H1 (cell line): ENCODE measurements around the gene ARHGEF7. TPM values are rescaled to one million over a fixed set of nuclear protein-coding genes. Genes with fewer than 3 reads are reported as not detected.

Source experiments
- CBX8 ChIP-seq: fragments of 300-800, 300-1000 bp; sonication (generic); IDR thresholded peaks from 2 replicates; pipeline ENCODE4 v1.7.1; 2016; ENCODE audit warnings: low read depth, low read length, borderline replicate concordance
- E2F6 ChIP-seq: IDR thresholded peaks from 2 replicates; pipeline ENCODE4 v1.6.1; 2012; ENCODE audit warnings: inconsistent platforms
- HDAC2 ChIP-seq, 2 experiments: fragments of 300-600 bp in 1 of 2; sonication (generic) in 1 of 2; IDR thresholded peaks; 2 replicates each; pipeline ENCODE4 v1.6.1; 2011 to 2012; ENCODE audit warnings: low read depth in 2 of 2, low read length in 2 of 2, mild to moderate bottlenecking in 2 of 2, moderate library complexity in 2 of 2, borderline replicate concordance in 1 of 2, inconsistent platforms in 1 of 2
- NANOG ChIP-seq: IDR thresholded peaks from 2 replicates; pipeline ENCODE4 v1.6.1; 2011; ENCODE audit warnings: low read length, low read depth, mild to moderate bottlenecking, inconsistent platforms; ENCODE audit not compliant: insufficient read depth, poor library complexity, severe bottlenecking
- SAP30 ChIP-seq: fragments of 300-600 bp; sonication (generic); IDR thresholded peaks from 2 replicates; pipeline ENCODE4 v1.7.1; 2012; ENCODE audit warnings: low read length, moderate library complexity, mild to moderate bottlenecking, inconsistent platforms; ENCODE audit not compliant: insufficient read depth, insufficient replicate concordance
- SP2 ChIP-seq: IDR thresholded peaks from 2 replicates; pipeline ENCODE4 v1.6.1; 2012; ENCODE audit warnings: mild to moderate bottlenecking, low read length, inconsistent platforms
- USF2 ChIP-seq: IDR thresholded peaks from 2 replicates; pipeline ENCODE4 v1.6.1; 2011; ENCODE audit warnings: low read length, improper control_type of control experiment
- polyA plus RNA-seq, 7 experiments: library from polyadenylated mRNA; depleted of rRNA in 3 of 7; stranded (reverse) in 5 of 7; unstranded in 2 of 7; fragments of >200 nt in 5 of 7; fragments of 200-250 nt in 2 of 7; gene quantifications; 1 replicate in 5 of 7; 2 replicates in 1 of 7; 4 replicates in 1 of 7; pipeline versions ENCODE4 v1.2.1 to v1.2.3, GENCODE V29; 2011 to 2013; ENCODE audit warnings: missing spikeins in 2 of 7, mixed read lengths in 2 of 7
- total RNA-seq: library from RNA; stranded (reverse); fragmentation: NEBNext Ultra II Directional; extraction: Animal tissue kit (Norgen Biotek cat#: 25700); gene quantifications from 2 replicates; pipeline ENCODE4 v1.2.1, GENCODE V29; 2021
- TF ChIP-seq, protein P1 (sequence below): fragments of 300-600 bp; sonication (generic); IDR thresholded peaks from 2 replicates; pipeline ENCODE4 v1.7.1; 2012; ENCODE audit warnings: low read length, moderate library complexity, mild to moderate bottlenecking, inconsistent platforms; ENCODE audit not compliant: insufficient replicate concordance

ARHGEF7 gene
- total and polyA plus RNA-seq, 2 of the 8 experiments (the other 6 are each of a cell fraction or from before 2014, with no cell fraction given), result 26.2 to 56.5 TPM

GRCh38 chr13:111326981-111327642 lies 212.0 kb downstream of the ARHGEF7 start (continued):
- TF ChIP-seq, protein P1, sequence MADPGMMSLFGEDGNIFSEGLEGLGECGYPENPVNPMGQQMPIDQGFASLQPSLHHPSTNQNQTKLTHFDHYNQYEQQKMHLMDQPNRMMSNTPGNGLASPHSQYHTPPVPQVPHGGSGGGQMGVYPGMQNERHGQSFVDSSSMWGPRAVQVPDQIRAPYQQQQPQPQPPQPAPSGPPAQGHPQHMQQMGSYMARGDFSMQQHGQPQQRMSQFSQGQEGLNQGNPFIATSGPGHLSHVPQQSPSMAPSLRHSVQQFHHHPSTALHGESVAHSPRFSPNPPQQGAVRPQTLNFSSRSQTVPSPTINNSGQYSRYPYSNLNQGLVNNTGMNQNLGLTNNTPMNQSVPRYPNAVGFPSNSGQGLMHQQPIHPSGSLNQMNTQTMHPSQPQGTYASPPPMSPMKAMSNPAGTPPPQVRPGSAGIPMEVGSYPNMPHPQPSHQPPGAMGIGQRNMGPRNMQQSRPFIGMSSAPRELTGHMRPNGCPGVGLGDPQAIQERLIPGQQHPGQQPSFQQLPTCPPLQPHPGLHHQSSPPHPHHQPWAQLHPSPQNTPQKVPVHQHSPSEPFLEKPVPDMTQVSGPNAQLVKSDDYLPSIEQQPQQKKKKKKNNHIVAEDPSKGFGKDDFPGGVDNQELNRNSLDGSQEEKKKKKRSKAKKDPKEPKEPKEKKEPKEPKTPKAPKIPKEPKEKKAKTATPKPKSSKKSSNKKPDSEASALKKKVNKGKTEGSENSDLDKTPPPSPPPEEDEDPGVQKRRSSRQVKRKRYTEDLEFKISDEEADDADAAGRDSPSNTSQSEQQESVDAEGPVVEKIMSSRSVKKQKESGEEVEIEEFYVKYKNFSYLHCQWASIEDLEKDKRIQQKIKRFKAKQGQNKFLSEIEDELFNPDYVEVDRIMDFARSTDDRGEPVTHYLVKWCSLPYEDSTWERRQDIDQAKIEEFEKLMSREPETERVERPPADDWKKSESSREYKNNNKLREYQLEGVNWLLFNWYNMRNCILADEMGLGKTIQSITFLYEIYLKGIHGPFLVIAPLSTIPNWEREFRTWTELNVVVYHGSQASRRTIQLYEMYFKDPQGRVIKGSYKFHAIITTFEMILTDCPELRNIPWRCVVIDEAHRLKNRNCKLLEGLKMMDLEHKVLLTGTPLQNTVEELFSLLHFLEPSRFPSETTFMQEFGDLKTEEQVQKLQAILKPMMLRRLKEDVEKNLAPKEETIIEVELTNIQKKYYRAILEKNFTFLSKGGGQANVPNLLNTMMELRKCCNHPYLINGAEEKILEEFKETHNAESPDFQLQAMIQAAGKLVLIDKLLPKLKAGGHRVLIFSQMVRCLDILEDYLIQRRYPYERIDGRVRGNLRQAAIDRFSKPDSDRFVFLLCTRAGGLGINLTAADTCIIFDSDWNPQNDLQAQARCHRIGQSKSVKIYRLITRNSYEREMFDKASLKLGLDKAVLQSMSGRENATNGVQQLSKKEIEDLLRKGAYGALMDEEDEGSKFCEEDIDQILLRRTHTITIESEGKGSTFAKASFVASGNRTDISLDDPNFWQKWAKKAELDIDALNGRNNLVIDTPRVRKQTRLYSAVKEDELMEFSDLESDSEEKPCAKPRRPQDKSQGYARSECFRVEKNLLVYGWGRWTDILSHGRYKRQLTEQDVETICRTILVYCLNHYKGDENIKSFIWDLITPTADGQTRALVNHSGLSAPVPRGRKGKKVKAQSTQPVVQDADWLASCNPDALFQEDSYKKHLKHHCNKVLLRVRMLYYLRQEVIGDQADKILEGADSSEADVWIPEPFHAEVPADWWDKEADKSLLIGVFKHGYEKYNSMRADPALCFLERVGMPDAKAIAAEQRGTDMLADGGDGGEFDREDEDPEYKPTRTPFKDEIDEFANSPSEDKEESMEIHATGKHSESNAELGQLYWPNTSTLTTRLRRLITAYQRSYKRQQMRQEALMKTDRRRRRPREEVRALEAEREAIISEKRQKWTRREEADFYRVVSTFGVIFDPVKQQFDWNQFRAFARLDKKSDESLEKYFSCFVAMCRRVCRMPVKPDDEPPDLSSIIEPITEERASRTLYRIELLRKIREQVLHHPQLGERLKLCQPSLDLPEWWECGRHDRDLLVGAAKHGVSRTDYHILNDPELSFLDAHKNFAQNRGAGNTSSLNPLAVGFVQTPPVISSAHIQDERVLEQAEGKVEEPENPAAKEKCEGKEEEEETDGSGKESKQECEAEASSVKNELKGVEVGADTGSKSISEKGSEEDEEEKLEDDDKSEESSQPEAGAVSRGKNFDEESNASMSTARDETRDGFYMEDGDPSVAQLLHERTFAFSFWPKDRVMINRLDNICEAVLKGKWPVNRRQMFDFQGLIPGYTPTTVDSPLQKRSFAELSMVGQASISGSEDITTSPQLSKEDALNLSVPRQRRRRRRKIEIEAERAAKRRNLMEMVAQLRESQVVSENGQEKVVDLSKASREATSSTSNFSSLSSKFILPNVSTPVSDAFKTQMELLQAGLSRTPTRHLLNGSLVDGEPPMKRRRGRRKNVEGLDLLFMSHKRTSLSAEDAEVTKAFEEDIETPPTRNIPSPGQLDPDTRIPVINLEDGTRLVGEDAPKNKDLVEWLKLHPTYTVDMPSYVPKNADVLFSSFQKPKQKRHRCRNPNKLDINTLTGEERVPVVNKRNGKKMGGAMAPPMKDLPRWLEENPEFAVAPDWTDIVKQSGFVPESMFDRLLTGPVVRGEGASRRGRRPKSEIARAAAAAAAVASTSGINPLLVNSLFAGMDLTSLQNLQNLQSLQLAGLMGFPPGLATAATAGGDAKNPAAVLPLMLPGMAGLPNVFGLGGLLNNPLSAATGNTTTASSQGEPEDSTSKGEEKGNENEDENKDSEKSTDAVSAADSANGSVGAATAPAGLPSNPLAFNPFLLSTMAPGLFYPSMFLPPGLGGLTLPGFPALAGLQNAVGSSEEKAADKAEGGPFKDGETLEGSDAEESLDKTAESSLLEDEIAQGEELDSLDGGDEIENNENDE, result no peak
- TF ChIP-seq NANOG (no peak), SAP30 (no peak), SP2 (no peak), E2F6 (no peak), HDAC2 (IDR thresholded peaks at IDR 0.05; ENCODE audit: borderline replicate concordance in 1 of 2, low read depth in 2 of 2, low read length in 2 of 2) (no peak), CBX8 (no peak), USF2 (no peak)
